Measurements from ENCODE around the gene MX1. TPM values are rescaled to one million over a fixed set of nuclear protein-coding genes. Genes with fewer than 3 reads are reported as not detected.

The MX1 gene
- total and polyA plus RNA-seq, 2 donors (not counting 1 experiment from before 2014, with no cell fraction given): 10.3 to 17.5 TPM

GRCh38 chr21:41439248-41439647 lies 13.2 kb downstream of the MX1 start:
- no peak overlapping the region for H3K27ac ChIP-seq (ENCODE audit: insufficient read depth, low read length)
- no peak overlapping the region for H2AFZ ChIP-seq (ENCODE audit: low read length)
- no peak overlapping the region for H3K4me2 ChIP-seq (ENCODE audit: extremely low read depth, insufficient read depth, low read length)
- no peaks in the 10 kb centered on the region for H3K27me3 ChIP-seq (ENCODE audit: control insufficient read depth, insufficient read depth, low read length)
- H3K36me3 ChIP-seq (ENCODE audit: control insufficient read depth, insufficient read depth, low read length): no peaks in the 10 kb centered on the region
- TF ChIP-seq EZH2 (IDR thresholded peaks at IDR 0.05; ENCODE audit: low read length, missing control alignments) (no peak), CTCF (conservative IDR thresholded peaks at IDR 0.05 in 1 of 2, IDR thresholded peaks at IDR 0.05 in 1 of 2; ENCODE audit: low read depth in 1 of 2, low read length in 2 of 2) (no peak)
- DNase-seq (ENCODE audit: low read depth in 2 of 2): no peak
- H3K4me3 ChIP-seq (replicated peaks in 1 of 4; ENCODE audit: control extremely low read depth in 1 of 4, insufficient read depth in 1 of 4, low read depth in 3 of 4, low read length in 4 of 4): no peak overlapping the region
- no peaks in the 10 kb centered on the region for H3K79me2 ChIP-seq (ENCODE audit: control insufficient read depth, insufficient read depth, low read length)
- H4K20me1 ChIP-seq (ENCODE audit: control insufficient read depth, extremely low read depth, insufficient read depth, low read length): no peaks in the 10 kb centered on the region
- no peaks in the 10 kb centered on the region for H3K9me3 ChIP-seq (ENCODE audit: control insufficient read depth, insufficient read depth, low read depth, low read length)
- no peaks in the 10 kb centered on the region for H3K4me1 ChIP-seq (ENCODE audit: control insufficient read depth, extremely low read depth, insufficient read depth, low read length)
- H3K9ac ChIP-seq (ENCODE audit: insufficient read depth, low read length): no peak overlapping the region

DNA sequence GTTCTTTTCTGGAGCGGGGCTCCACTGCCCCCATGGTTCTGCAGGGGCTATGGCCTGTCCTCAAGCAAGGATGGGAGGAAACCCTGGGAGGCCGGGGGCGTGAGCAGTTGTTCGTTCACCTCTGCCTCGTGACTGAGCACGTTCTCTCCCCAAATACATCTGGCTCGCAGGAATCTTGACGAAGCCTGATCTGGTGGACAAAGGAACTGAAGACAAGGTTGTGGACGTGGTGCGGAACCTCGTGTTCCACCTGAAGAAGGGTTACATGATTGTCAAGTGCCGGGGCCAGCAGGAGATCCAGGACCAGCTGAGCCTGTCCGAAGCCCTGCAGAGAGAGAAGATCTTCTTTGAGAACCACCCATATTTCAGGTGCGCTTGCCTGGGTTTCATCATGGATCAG lies 15.5 kb downstream of the MX1 start:
- H3K27me3 ChIP-seq (ENCODE audit: control insufficient read depth, insufficient read depth, low read length): no peaks in the 10 kb centered on the region
- no peak overlapping the region for H3K4me3 ChIP-seq (replicated peaks in 1 of 4; ENCODE audit: control extremely low read depth in 1 of 4, insufficient read depth in 1 of 4, low read depth in 3 of 4, low read length in 4 of 4)
- no peaks in the 10 kb centered on the region for H3K9me3 ChIP-seq (ENCODE audit: control insufficient read depth, insufficient read depth, low read depth, low read length)

DNA sequence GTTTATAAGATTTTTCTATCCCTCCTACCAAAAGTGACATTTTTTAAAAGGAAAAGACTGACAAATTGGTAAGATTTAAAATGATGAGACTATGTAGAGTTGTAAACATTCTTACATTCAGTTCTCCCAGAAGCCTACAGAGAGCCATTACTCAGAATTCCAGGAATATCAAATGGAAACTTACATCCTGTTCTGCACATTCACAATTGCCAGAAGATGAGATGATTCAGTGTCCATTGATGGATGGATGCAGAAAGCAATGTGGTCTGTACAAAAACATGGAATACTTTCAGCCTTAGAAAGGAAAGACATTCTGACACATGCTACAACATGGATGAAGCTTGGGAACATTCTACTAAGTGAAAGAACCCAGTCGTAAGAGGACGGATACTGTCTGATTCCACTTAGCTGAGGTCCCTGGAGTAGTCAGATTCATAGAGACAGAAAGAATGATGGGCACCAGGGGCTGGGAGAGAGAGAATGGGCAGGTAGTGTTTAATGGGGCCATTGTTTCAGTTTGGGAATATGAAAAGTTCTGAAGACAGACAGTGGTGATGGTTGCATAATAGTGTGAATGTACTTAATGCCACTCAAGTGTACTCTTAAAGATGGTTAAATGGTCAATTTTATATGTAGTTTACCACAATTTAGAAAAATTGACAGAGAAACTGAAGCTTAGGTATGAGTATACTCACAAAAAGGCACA lies 16.6 kb downstream of the MX1 start:
- TF ChIP-seq CTCF (conservative IDR thresholded peaks at IDR 0.05 in 1 of 2, IDR thresholded peaks at IDR 0.05 in 1 of 2; ENCODE audit: low read depth in 1 of 2, low read length in 2 of 2): no peak
- no peak for TF ChIP-seq EZH2 (IDR thresholded peaks at IDR 0.05; ENCODE audit: low read length, missing control alignments)
- H3K4me3 ChIP-seq (replicated peaks in 1 of 4; ENCODE audit: control extremely low read depth in 1 of 4, insufficient read depth in 1 of 4, low read depth in 3 of 4, low read length in 4 of 4): no peak overlapping the region
- no peaks in the 10 kb centered on the region for H3K4me1 ChIP-seq (ENCODE audit: control insufficient read depth, extremely low read depth, insufficient read depth, low read length)
- H2AFZ ChIP-seq (ENCODE audit: low read length): no peak overlapping the region
- no peak overlapping the region for H3K4me2 ChIP-seq (ENCODE audit: extremely low read depth, insufficient read depth, low read length)
- no peaks in the 10 kb centered on the region for H3K36me3 ChIP-seq (ENCODE audit: control insufficient read depth, insufficient read depth, low read length)
- no peak overlapping the region for H3K9ac ChIP-seq (ENCODE audit: insufficient read depth, low read length)
- H3K9me3 ChIP-seq (ENCODE audit: control insufficient read depth, insufficient read depth, low read depth, low read length): no peaks in the 10 kb centered on the region
- no peak overlapping the region for H3K27ac ChIP-seq (ENCODE audit: insufficient read depth, low read length)
- H3K79me2 ChIP-seq (ENCODE audit: control insufficient read depth, insufficient read depth, low read length): no peaks in the 10 kb centered on the region
- peak in 1 of 2 donors; percentile 66 for DNase-seq (ENCODE audit: low read depth in 2 of 2)
- no peaks in the 10 kb centered on the region for H3K27me3 ChIP-seq (ENCODE audit: control insufficient read depth, insufficient read depth, low read length)
- H4K20me1 ChIP-seq (ENCODE audit: control insufficient read depth, extremely low read depth, insufficient read depth, low read length): no peaks in the 10 kb centered on the region

More for the DNA sequence above, 15.5 kb downstream of the MX1 start:
- H3K79me2 ChIP-seq (ENCODE audit: control insufficient read depth, insufficient read depth, low read length): no peaks in the 10 kb centered on the region
- H3K36me3 ChIP-seq (ENCODE audit: control insufficient read depth, insufficient read depth, low read length): no peaks in the 10 kb centered on the region
- no peak overlapping the region for H2AFZ ChIP-seq (ENCODE audit: low read length)
- H3K4me1 ChIP-seq (ENCODE audit: control insufficient read depth, extremely low read depth, insufficient read depth, low read length): no peaks in the 10 kb centered on the region
- H4K20me1 ChIP-seq (ENCODE audit: control insufficient read depth, extremely low read depth, insufficient read depth, low read length): no peaks in the 10 kb centered on the region
- no peak overlapping the region for H3K9ac ChIP-seq (ENCODE audit: insufficient read depth, low read length)
- no peak overlapping the region for H3K27ac ChIP-seq (ENCODE audit: insufficient read depth, low read length)
- no peak overlapping the region for H3K4me2 ChIP-seq (ENCODE audit: extremely low read depth, insufficient read depth, low read length)
- TF ChIP-seq EZH2 (IDR thresholded peaks at IDR 0.05; ENCODE audit: low read length, missing control alignments): no peak
- TF ChIP-seq CTCF (conservative IDR thresholded peaks at IDR 0.05 in 1 of 2, IDR thresholded peaks at IDR 0.05 in 1 of 2; ENCODE audit: low read depth in 1 of 2, low read length in 2 of 2): no peak
- DNase-seq (ENCODE audit: low read depth in 2 of 2): no peak
